COLO668 (cell line): Measurements from ENCODE around the gene NFATC2.

Experiments used
- DNase-seq: peaks from one replicate; lab custom pipeline; 2025; ENCODE audit not compliant: unreplicated experiment; lab: John Stamatoyannopoulos, UW

NFATC2 gene

DNA sequence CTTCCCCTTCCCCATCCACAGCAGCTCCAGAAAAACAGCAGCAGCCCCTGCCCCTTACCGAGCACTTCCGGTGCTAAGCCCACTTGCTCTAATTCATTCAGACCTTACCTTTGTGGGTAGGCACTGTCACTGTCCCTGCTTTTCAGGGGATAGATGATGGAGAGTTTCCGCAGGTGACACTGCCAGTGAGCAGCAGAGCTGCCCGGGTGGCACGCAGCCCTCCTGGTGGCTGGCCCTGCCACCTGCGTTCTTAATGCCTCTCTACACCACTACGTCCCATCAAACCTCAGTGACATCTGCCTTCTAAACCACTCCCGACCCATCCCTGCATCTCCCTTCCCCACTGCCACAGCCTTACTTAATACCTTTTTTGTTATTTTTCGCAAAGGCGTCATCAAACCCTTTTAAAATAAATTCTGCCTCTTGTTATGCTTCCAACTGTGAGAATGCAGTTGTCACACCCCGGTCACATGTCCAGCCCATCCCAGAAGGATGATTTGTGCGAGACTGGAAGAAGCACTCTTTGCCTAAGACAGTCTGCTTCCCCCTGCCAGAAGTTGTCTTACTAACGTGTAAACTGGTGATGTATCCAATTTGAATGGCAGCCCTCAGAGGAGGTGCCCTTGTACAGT lies 89.7 kb downstream of the NFATC2 start:
- no peak for DNase-seq

DNA sequence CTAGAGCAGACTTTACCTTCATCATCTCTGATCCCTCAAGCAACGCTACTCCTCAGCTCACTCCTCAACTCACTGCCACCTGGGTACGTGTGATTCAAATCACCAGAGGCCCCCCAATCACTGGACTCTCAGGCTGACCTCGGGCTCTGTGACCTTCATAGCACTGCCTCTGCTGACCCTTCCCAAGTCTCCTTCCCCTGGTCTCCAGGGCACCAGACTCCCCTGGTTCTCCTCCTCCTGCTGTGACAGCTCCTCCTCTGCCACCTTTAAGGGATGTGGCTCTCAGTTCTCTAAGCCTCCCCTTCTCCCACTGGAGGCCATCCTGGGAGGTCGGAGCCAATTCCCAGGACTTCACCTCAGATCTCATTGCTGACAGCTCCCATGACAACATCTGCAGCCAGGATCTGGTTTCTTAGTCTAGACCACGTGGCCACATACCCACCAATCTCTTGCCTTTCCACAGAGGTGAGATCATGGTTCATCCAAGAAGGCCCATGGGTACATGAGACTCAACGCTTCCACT lies 90.4 kb downstream of the NFATC2 start:
- no peak for DNase-seq

DNA sequence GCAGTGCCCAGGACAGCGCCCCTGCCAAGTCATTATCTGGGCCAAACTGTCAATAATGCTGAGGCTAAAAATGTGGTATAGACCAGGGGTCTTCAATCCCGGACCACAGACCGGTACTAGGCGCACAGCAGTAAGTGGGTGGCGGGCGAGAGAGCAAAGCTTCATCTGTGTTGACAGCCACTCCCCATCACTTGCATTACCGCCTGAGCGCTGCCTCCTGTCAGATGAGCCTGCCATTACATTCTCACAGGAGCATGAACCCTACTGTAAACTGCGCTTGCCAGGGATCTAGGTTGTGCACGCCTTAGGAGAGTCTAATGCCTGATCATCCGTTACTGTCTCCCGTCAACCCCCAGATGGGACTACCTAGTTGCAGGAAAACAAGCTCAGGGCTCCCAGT lies 91.0 kb downstream of the NFATC2 start:
- no peak for DNase-seq

DNA sequence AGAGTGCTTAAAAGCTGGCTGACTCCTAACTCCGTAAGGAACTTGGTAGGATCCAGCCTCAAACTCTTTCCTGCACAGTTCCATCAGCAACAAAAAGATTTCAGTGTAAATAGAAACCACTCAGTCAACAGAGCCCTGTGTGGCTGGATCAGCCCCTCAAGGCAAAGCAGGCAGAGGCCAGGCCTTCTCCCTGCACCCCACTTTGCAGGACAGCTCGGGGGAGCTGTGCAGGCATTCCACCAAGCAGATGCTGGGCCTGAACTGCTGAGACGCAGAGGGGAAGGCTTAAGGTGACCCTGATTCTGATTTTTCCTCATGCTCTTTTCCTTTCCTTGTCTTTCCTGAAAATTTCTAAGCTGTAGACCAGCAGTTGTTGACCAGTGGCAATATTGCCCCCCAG lies 91.5 kb downstream of the NFATC2 start:
- no peak for DNase-seq

DNA sequence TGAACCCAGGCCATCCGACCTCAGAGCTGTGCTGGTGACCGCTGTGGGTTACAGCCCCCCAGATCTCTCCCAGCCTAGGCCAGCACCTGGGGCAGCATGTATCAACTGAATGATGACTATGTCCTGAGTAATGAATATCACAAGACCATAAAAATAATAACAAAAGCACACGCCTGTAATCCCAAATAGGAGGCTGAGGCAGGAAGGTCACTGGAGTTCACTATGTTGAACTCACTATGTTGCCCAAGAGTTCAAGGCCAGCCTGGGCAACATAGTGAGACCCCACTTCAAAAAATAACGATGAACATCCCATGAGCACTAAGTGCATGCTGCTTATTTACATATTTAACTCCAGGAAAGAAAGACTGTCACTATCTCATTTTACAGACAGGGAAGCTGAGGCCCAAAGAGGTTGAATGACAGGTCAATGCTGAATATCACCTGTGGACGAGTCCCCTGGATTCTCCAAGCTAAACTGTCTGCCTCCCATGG lies 92.3 kb downstream of the NFATC2 start:
- no peak for DNase-seq

DNA sequence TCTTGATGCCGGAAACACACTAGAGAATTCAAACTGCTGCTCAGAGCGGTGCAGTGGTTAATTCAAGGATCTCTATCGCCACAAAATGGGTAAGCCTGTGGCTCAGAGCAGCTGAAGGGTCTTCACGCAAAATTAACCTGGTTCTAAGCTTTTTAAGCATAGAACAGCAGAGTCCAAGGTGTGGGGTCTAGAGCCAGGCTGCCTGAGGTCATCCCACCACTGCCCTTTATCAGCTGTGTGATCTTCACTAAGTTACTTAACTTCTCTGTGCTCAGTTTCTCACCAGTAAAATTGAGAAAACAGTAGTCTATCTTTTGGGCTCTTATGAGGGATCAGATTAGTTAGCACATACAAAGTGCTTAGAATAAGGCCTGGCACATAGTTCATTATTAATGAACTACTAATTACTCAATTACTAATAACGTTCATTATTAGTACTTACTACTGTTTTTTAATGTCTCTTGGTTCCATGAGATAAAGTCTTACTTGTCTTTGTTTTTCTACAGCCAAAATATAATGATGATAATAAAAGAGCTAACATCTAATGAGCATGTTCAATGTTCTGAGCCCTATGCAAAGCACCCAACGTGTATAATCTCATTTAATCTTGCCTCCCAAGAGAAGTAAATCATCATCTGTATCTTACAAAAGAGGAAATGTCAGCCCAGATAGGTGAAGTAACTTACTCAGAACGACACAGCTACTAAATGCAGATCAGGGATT lies 92.9 kb downstream of the NFATC2 start:
- no peak for DNase-seq

DNA sequence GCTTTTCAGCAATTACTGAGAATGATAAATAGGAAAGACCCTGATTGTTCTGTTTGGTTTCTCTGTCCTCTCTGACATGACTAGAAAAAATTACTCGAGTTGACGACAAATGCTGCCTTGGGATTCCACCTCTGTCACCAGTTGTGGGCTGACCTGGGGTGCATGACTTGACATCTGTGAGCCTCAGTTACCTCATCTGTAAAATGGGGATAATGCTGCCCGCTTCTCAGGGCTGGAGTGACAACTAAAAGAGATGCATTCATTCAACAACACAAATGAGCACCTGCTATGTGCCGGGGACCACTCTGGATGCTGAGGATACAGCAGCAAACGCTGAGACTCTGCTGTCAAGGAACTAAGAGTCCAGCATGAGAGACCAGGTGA lies 94.8 kb downstream of the NFATC2 start:
- no peak for DNase-seq

DNA sequence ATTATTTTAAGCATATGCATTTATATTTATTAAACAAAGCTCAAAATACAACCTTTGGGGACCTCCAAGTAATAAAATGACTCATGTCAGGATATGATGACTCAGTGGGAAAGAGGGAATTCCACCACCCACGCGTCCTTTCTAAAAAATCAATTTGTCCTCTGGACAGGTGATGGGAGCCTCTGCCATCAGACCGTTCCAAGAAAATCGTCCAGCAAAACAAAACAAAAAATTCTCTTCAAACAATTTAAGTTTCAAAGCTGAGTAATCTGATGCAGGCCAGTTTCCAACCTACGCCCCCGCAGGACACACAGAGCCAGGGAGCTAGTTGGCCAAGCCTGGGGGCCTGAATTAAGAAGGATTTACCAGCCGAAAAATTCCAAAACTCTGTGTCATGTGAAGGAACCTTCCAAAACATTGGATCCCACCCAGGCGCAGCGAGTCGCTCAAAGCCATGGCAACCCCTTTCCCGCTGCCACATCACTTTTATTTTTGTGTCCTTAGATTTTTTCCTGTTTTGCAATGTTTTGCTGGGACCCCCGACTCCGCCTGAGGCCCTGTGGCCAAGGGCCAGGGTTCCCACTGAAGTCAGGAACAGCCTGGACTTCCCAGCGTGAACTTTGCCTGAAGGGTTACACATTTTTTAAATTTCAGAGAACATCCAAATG lies 95.3 kb downstream of the NFATC2 start:
- no peak for DNase-seq

DNA sequence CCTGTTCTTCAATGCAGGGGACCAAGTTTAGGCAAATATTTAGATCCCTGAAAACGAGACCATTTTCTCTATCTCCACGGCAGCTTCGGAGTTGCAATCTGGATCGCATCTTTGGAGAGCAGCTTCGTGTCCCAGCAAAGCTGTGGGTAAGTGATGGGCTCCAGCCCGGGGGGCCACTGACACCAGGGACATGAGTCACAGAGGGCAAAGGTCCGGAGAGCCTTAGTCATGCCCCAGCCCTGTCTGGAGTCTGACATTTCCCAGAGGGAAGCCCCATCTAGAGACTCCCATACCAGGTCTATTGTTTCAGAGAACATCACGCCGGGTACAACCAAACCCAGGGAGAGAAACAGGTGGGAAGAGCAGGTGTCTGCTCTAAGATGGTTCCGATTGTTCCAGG lies 95.9 kb downstream of the NFATC2 start:
- DNase-seq = no peak

DNA sequence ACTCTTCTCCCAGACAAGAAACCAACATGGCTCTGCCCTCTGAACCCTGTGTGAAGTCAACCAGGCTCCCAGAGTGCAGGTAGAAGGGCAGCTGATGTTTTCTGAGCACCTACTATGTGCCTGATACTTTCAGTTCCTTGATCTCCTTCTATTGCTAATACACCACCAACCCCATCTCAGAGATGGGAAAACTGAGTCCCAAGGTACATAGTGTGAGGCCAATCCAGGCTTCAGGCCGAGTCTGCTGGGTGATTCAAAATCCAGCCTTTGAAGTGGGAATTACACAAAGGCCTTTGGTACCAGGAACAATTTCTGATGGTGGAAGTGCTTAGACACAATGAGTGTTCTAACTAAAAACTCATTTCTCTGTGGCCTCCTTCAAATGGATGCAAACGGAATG lies 96.3 kb downstream of the NFATC2 start:
- no peak for DNase-seq

DNA sequence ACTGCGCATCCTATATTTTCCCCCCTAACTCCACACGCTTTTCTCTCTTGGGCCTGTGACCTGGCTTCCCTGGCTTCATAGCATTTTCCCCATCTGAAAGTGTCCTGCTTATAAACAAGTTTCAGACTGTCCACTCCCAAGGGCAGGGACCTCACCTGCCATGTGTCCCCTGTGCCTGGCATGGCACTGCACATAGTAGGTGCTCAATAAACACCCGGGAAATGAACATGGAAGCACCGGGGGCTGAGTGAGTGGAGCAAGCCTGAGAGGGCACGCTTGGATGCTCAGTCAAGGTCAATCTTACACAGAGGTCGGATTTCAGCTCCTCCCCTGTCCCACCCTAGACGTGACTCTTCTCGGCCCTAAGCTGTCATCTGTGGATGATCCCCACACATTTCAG lies 96.9 kb downstream of the NFATC2 start:
- no peak for DNase-seq

DNA sequence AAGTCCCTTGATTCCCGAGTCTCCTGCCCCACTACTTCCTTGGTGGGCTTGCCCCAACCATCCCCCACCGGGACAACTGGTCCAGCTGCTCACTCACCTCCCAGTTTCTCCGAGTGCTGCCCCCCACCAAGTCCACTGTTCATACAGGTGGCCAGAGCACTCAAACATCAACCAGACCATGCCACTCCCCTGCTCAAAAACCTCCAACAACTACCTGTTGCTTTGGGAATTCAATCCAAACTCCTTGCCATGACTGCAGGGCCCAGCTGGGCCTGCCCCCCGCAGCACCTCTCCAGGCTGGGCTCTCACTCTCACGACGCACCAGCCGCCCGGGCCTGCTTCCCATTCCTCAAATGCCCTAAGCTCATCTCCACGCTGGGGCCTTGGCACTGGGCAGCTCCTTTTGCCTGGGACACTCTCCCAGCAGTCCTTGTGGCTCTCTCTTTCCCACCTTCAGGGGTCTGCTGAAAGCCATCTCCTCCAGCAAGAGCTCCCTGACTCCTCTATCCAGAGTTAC lies 97.5 kb downstream of the NFATC2 start:
- no peak for DNase-seq

DNA sequence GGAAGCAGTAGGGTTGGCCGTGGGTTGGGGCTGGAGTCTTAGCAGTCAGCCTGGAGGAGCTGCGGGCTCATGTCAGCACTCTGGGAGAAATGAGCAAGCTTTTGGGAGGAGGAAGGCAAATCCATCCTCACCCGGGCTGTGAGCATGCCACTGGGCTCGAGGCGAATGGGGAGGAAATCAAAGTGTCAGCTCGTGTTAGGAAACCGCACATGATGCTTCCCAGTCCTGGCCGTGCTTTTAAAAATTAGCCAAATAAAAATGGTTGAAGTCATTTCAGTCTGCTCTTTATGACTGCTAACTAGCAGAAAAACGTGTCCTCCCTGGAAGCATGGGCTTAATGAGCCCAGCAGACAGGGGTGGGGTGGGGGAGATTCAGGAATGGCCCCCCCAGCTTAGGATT lies 98.1 kb downstream of the NFATC2 start:
- no peak for DNase-seq

DNA sequence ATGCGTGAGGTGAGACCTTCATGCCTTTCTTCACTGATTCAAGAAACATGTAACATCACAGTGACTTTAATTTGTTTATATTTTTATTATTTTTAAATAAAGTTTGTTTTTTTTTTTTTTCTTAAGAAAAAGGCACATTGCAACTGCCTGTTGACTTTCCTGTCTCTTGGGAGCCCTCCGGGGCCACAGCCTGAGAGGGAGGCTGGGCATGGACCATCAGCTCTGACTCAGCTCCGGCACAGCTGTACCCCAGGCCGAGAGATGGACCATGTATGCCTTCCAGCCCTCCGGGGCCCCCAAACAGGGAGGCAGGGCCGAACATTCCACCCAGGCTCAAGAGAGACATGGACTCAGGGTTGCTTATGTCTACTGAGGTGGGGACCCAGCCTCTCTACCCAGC lies 99.9 kb downstream of the NFATC2 start:
- DNase-seq = no peak

DNA sequence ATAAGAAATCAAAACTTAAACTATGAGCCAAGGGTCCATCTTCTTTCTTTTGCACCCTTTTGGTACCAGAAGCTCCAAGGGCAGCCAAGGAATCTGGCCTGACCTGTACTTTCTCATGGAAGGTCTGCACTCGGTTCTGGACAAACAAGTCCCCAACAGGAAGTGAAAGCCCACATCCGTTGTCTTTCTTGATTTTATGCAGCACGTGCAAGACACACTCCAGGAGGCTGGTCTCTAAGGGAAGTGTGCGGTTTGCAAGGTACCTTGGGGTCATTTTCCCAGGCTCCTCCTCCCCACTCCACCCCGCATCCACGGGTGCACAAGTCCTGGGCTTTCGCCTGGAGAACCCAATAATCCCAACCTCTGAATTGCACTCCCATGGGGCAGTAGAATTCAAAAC lies 101.9 kb downstream of the NFATC2 start:
- DNase-seq = no peak

DNA sequence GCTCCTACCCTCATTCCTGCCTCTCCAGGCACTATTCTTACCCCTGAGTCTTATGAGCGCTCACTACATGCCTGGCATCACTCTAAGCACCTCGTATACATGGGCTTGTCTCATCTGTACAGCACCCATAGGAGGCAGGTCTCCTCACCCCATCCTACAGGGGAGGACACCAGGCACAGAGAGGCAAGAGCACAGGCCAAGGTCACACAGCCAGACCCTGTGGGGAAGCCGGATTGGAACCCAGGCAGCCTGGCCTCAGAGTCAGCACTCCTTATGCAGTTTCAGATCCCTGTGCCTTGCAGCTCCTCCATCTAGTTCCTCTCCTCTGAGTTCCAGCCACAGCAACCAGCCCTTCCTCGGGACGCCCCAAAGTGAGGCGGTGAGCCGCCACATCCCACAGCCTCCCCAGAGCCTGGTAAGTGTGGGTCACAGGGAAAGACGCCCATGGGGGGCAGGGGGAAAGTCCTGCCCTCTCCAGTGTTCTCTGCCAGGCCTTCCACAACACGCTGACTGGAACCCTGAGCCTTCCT lies 103.3 kb downstream of the NFATC2 start:
- no peak for DNase-seq

DNA sequence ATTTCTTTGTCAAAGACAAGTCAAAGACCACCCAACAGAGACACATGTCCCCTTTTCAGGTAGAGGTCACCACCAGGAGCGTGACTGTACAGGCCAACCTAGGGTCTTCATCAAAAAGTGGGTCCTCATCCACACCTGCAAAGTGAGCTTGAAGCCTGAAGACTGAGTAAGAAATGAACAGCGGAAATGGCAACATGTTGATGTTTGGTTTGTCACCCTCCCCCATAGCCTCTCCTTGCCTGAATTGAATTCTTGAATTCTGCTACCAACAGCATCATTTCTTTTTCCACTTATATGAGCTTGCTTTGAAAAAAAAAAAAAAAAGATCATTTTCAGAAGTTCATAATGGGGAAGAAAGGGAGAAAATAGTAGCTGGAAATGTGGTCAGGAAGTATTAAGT lies 104.4 kb downstream of the NFATC2 start:
- DNase-seq = no peak

DNA sequence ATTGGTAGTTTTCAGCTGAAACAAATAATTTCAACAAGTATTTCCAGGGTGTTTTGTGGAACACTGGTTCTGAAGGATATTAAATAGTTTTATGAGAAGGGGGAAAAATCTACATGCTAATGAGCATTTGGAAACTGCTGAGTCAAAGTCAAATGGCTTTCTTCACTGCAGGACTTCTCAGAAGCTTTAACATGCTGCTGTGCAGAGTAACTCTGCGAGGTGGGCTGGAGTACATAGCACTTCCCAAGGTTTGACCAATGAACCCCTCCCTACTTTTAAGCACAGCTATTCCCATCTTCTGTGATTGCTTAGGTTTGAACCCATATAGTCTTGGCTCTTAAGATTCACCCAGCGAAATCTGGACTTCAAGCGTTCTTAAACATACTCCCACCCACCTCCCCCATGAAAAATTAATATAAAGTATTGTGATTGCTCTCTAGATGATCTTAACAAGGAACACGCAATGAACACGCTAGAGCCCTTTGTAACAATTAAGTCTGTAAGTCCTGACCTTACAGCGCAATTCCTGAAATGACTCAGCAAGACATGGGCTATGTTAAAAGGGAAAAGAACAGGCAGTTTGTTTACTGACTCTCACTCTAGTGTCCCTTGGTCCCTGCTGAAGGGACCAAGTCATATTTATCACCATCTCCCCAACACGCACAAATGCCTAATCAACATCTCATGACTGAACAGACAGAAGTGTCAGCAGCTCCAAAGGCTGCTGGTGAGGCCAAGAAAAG lies 105.2 kb downstream of the NFATC2 start:
- no peak for DNase-seq

DNA sequence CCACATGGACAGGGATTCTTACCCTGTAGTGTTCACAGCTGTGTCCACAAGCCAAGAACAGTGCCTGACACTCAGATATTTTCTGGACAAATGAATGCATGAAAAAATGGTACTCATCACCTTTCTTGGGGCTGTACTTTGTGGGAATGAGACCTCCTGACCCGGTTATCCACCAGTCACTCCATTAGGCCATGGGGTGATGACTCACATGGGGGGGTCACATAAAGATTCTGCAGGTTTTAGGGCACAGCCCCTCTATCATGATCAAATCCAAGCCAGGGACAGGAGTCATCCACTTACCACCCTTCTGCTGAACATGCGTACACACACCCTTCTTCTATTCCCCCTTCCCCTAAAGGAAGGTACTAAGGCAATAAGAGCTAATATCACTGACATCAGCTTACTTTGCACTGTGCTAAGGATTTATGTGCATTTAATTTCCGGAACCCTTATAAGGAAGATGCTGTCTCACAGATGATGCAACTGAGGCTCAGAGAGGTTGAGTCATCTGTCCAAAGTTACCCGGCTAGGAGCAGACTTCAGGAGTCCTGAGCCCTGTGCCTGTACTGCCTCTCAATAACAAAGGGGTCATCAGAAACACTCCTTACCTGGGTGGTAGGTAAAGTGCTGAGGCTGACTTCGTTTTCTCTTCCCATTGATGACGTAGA lies 107.8 kb downstream of the NFATC2 start:
- no peak for DNase-seq

DNA sequence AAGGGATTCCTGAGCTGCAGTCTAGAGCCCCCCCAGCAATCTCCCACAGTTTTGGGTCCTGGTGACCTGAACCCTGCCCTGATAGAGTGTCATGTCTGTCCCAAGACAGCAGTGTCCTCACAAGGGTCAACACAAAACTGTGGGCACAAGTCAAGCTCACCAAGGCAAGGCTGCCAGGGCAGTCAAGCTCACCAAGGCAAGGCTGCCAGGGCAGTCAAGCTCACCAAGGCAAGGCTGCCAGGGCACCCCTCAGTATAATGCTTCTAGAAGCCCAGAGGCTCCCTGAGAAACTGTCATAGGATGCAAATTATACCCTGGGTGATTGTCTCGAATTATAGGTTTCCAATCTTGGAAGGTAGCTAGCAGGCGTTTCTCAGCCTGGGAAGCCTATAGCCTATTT lies 108.5 kb downstream of the NFATC2 start:
- no peak for DNase-seq
